Large intestine (tissue), 3 donors: ENCODE results near the gene NHLRC2. TPM values are rescaled to one million over a fixed set of nuclear protein-coding genes. Genes with fewer than 3 reads are reported as not detected.
"Not testable (repeated sequence)": the region's sequence is repeated elsewhere in the genome, so short reads cannot be mapped to it uniquely, and the experiment has no call there.

Experiments used
- DNase-seq, 2 donors: peaks; one replicate each; pipeline versions ENCODE4 v3.0.0 to v3.0.0-alpha.2; 2013
- H3K27ac ChIP-seq: one replicate; pipeline ENCODE4 v1.5.1; 2013; ENCODE audit warnings: low read length
- H3K27me3 ChIP-seq: 2 replicates; pipeline ENCODE4 v1.6.1; 2013; ENCODE audit warnings: low read length; ENCODE audit not compliant: control insufficient read depth, insufficient read depth
- H3K36me3 ChIP-seq: 2 replicates; pipeline ENCODE4 v1.6.1; 2013; ENCODE audit warnings: low read length; ENCODE audit not compliant: control insufficient read depth, insufficient read depth
- H3K4me1 ChIP-seq: one replicate; pipeline ENCODE4 v1.6.1; 2013; ENCODE audit warnings: low read length; ENCODE audit not compliant: control insufficient read depth, insufficient read depth
- H3K4me3 ChIP-seq: one replicate; pipeline ENCODE4 v1.5.1; 2013; ENCODE audit warnings: low read length
- H3K9me3 ChIP-seq: one replicate; pipeline ENCODE4 v1.6.1; 2013; ENCODE audit warnings: mild to moderate bottlenecking, low read depth, low read length, moderate library complexity; ENCODE audit not compliant: control insufficient read depth
- WGBS: methylation state at CpG from one replicate; pipeline ENCODE4 v1.1.5; 2013; ENCODE audit warnings: low lambda C conversion rate; ENCODE audit not compliant: insufficient coverage; 5-methylcytosine and 5-hydroxymethylcytosine counted together
- polyA plus RNA-seq: library from polyadenylated mRNA; unstranded; fragments of 120-200 nt; gene quantifications from one replicate; pipeline ENCODE4 v1.2.1, GENCODE V29; 2013

NHLRC2 gene
- polyA plus RNA-seq, 1 donor: 19.1 TPM

- no peaks in the 10 kb centered on the region for H3K27me3 ChIP-seq
- H3K36me3 ChIP-seq: no peaks in the 10 kb centered on the region
- peaks cover 6% of the 10 kb centered on the region for H3K4me1 ChIP-seq
- no peak overlapping the region for H3K27ac ChIP-seq
- no peaks in the 10 kb centered on the region for H3K9me3 ChIP-seq
- DNase-seq: no peak
- WGBS: 100% methylated on average over 1 of the region's 1 CpG
- no peak overlapping the region for H3K4me3 ChIP-seq
Measured at GRCh38 chr10:113932854-113933253, 78.4 kb downstream of the NHLRC2 start.

- WGBS: no CpG with 5 or more reads among the region's 8 CpGs
- DNase-seq: peak in 1 of 2 donors; percentile 66
- H3K27ac ChIP-seq: peak overlapping the region; percentile 11
Measured at GRCh38 chr10:113933894-113934532, 79.6 kb downstream of the NHLRC2 start.

GRCh38 chr10:113937258-113937657 is 82.8 kb downstream of the NHLRC2 start:
- no peak overlapping the region for H3K4me3 ChIP-seq

More at GRCh38 chr10:113933894-113934532, 79.6 kb downstream of the NHLRC2 start:
- H3K4me1 ChIP-seq: peaks cover 11% of the 10 kb centered on the region
- no peak overlapping the region for H3K4me3 ChIP-seq
- H3K36me3 ChIP-seq: no peaks in the 10 kb centered on the region
- no peaks in the 10 kb centered on the region for H3K27me3 ChIP-seq
- H3K9me3 ChIP-seq: no peaks in the 10 kb centered on the region

GRCh38 chr10:113937756-113938155 is 83.3 kb downstream of the NHLRC2 start:
- no peaks in the 10 kb centered on the region for H3K36me3 ChIP-seq
- no peak overlapping the region for H3K4me3 ChIP-seq
- H3K27me3 ChIP-seq: no peaks in the 10 kb centered on the region
- peaks cover 11% of the 10 kb centered on the region for H3K4me1 ChIP-seq
- no peaks in the 10 kb centered on the region for H3K9me3 ChIP-seq
- no peak overlapping the region for H3K27ac ChIP-seq
- DNase-seq: no peak
- WGBS: 100% methylated on average over 2 of the region's 7 CpGs

More at GRCh38 chr10:113937258-113937657, 82.8 kb downstream of the NHLRC2 start:
- Histone ChIP-seq H3K27ac (no peak overlapping the region), H3K27me3 (no peaks in the 10 kb centered on the region), H3K36me3 (no peaks in the 10 kb centered on the region), H3K4me1 (peaks cover 11% of the 10 kb centered on the region), H3K9me3 (no peaks in the 10 kb centered on the region)
- no peak for DNase-seq

- H3K36me3 ChIP-seq: no peaks in the 10 kb centered on the region
- H3K9me3 ChIP-seq: no peaks in the 10 kb centered on the region
- no peaks in the 10 kb centered on the region for H3K27me3 ChIP-seq
- no peak for DNase-seq
- H3K4me3 ChIP-seq: no peak overlapping the region
- H3K27ac ChIP-seq: no peak overlapping the region
- WGBS: 100% methylated on average over 1 of the region's 7 CpGs
- H3K4me1 ChIP-seq: peaks cover 7% of the 10 kb centered on the region
Measured at GRCh38 chr10:113939212-113939860, 84.9 kb downstream of the NHLRC2 start.

- DNase-seq: no peak
- H3K4me3 ChIP-seq: no peak overlapping the region
- WGBS: 80% methylated on average over 2 of the region's 4 CpGs
- H3K36me3 ChIP-seq: no peaks in the 10 kb centered on the region
- H3K27me3 ChIP-seq: no peaks in the 10 kb centered on the region
- H3K27ac ChIP-seq: no peak overlapping the region
- H3K9me3 ChIP-seq: no peaks in the 10 kb centered on the region
- H3K4me1 ChIP-seq: peaks cover 20% of the 10 kb centered on the region
Measured at GRCh38 chr10:113941140-113941539, 86.7 kb downstream of the NHLRC2 start.

GRCh38 chr10:113943196-113943595 is 88.7 kb downstream of the NHLRC2 start:
- not testable (repeated sequence) for H3K4me3 ChIP-seq, H3K27ac ChIP-seq, H3K27me3 ChIP-seq, DNase-seq, H3K36me3 ChIP-seq, H3K9me3 ChIP-seq
- WGBS: no CpG with 5 or more reads among the region's 7 CpGs
- H3K4me1 ChIP-seq: peaks cover 30% of the 10 kb centered on the region

GRCh38 chr10:113945075-113945686 is 90.7 kb downstream of the NHLRC2 start:
- Histone ChIP-seq H3K36me3 (no peaks in the 10 kb centered on the region), H3K27ac (peak overlapping the region; percentile 34), H3K9me3 (no peaks in the 10 kb centered on the region), H3K27me3 (no peaks in the 10 kb centered on the region), H3K4me1 (peaks cover 29% of the 10 kb centered on the region), H3K4me3 (no peak overlapping the region)
- peak; percentile 66 to 73 for DNase-seq
- WGBS: no CpG with 5 or more reads among the region's 9 CpGs

- peaks cover 29% of the 10 kb centered on the region for H3K4me1 ChIP-seq
- H3K27ac ChIP-seq: no peak overlapping the region
- no peaks in the 10 kb centered on the region for H3K9me3 ChIP-seq
- no peak for DNase-seq
- no peaks in the 10 kb centered on the region for H3K36me3 ChIP-seq
- WGBS: no CpG with 5 or more reads among the region's 4 CpGs
- no peaks in the 10 kb centered on the region for H3K27me3 ChIP-seq
- H3K4me3 ChIP-seq: no peak overlapping the region
Measured at GRCh38 chr10:113945687-113946085, 91.2 kb downstream of the NHLRC2 start.

- peaks cover 29% of the 10 kb centered on the region for H3K4me1 ChIP-seq
- no peaks in the 10 kb centered on the region for H3K9me3 ChIP-seq
- H3K4me3 ChIP-seq: no peak overlapping the region
- WGBS: 0% methylated on average over 1 of the region's 12 CpGs
- no peaks in the 10 kb centered on the region for H3K27me3 ChIP-seq
- H3K27ac ChIP-seq: peak overlapping the region; percentile 60
- peak; percentile 64 to 82 for DNase-seq
- H3K36me3 ChIP-seq: no peaks in the 10 kb centered on the region
Measured at GRCh38 chr10:113947184-113948041, 93.0 kb downstream of the NHLRC2 start.
